Smooth muscle cell (in vitro differentiated cells): ENCODE measurements around the gene DDTL. TPM values are rescaled to one million over a fixed set of nuclear protein-coding genes. Genes with fewer than 3 reads are reported as not detected.

Source experiments
- DNase-seq: peaks from one replicate; lab custom pipeline; 2025; ENCODE audit not compliant: unreplicated experiment; lab: John Stamatoyannopoulos, UW
- H2AFZ ChIP-seq: fragments of 200-600 bp; sonication (generic); 2 replicates; pipeline ENCODE4 v1.6.0; 2016; ENCODE audit warnings: antibody characterized with exemption, low read depth, mild to moderate bottlenecking
- H3F3A ChIP-seq: fragments of 200-600 bp; sonication (generic); 2 replicates; pipeline ENCODE4 v1.6.0; 2017; ENCODE audit warnings: antibody characterized with exemption, low read depth
- H3K27ac ChIP-seq: fragments of 200-600 bp; sonication (generic); 2 replicates; pipeline ENCODE4 v1.5.1; 2016; ENCODE audit warnings: low read depth, mild to moderate bottlenecking
- H3K27me3 ChIP-seq: fragments of 200-600 bp; sonication (generic); 2 replicates; pipeline ENCODE4 v1.6.1; 2016; ENCODE audit warnings: low read depth, mild to moderate bottlenecking
- H3K36me3 ChIP-seq: fragments of 200-600 bp; sonication (generic); 2 replicates; pipeline ENCODE4 v1.5.1; 2016; ENCODE audit warnings: low read depth
- H3K4me1 ChIP-seq: fragments of 200-600 bp; sonication (generic); 2 replicates; pipeline ENCODE4 v1.5.1; 2016; ENCODE audit warnings: low read depth
- H3K4me2 ChIP-seq: fragments of 200-600 bp; sonication (generic); 2 replicates; pipeline ENCODE4 v1.6.0; 2016; ENCODE audit warnings: mild to moderate bottlenecking
- H3K4me3 ChIP-seq: fragments of 200-600 bp; sonication (generic); 2 replicates; pipeline ENCODE4 v1.5.1; 2016; ENCODE audit warnings: mild to moderate bottlenecking
- H3K79me2 ChIP-seq: fragments of 200-600 bp; sonication (generic); 2 replicates; pipeline ENCODE4 v1.6.0; 2016; ENCODE audit warnings: low read depth, mild to moderate bottlenecking
- H3K9ac ChIP-seq: fragments of 200-600 bp; sonication (generic); 2 replicates; pipeline ENCODE4 v1.6.0; 2016; ENCODE audit warnings: low read depth
- H3K9me3 ChIP-seq: fragments of 200-600 bp; sonication (generic); replicated peaks from 2 replicates; pipeline ENCODE4 v1.5.1; 2016; ENCODE audit warnings: low read depth
- H4K20me1 ChIP-seq: fragments of 200-600 bp; sonication (generic); 2 replicates; pipeline ENCODE4 v1.6.0; 2016; ENCODE audit warnings: low read depth
- WGBS: methylation state at CpG from one replicate; pipeline ENCODE4 v1.1.7; 2016; ENCODE audit warnings: low lambda C conversion rate; 5-methylcytosine and 5-hydroxymethylcytosine counted together
- polyA plus RNA-seq: library from polyadenylated mRNA; unstranded; fragments of >200 nt; fragmentation: Nextera tagmentation; extraction: Ambion mirVana; gene quantifications from 2 replicates; pipeline ENCODE4 v1.2.1, GENCODE V29; 2016
- total RNA-seq: library from RNA; depleted of rRNA; stranded (reverse); fragments of >200 nt; gene quantifications from 2 replicates; pipeline ENCODE4 v1.2.3, GENCODE V29; 2014
- TF ChIP-seq, protein P1 (sequence below): fragments of 200-600 bp; sonication (generic); IDR thresholded peaks from 2 replicates; pipeline ENCODE4 v1.5.1; 2017; ENCODE audit warnings: borderline replicate concordance, mild to moderate bottlenecking, antibody characterized with exemption; ENCODE audit not compliant: insufficient read depth, poor library complexity, severe bottlenecking

The DDTL gene
- total and polyA plus RNA-seq, 2 experiments from 2014 or later, result 0.24 TPM; not detected in 1

DNA sequence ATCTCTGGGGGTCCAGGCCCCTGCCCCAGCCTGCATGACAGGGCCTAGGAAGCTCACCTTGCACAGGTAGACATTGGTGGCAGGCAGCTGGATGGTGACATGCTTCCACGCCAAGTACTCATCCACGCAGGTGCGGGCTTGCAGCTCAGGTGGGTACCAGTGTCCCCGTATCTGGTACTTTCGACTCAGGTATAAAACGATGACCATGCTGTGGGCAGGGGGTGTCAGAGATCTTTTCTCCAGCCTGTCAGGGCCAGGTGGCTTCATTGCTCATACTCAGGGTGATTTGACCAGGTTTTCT, 40.2 kb downstream of the DDTL start:
- H3K9ac ChIP-seq, result no peak overlapping the region
- DNase-seq, result no peak
- H3K27me3 ChIP-seq, result no peaks in the 10 kb centered on the region
- 91% methylated on average over 6 of the region's 6 CpGs for WGBS
- H3K4me3 ChIP-seq, result no peak overlapping the region
- no peaks in the 10 kb centered on the region for H3K9me3 ChIP-seq
- TF ChIP-seq, protein P1, sequence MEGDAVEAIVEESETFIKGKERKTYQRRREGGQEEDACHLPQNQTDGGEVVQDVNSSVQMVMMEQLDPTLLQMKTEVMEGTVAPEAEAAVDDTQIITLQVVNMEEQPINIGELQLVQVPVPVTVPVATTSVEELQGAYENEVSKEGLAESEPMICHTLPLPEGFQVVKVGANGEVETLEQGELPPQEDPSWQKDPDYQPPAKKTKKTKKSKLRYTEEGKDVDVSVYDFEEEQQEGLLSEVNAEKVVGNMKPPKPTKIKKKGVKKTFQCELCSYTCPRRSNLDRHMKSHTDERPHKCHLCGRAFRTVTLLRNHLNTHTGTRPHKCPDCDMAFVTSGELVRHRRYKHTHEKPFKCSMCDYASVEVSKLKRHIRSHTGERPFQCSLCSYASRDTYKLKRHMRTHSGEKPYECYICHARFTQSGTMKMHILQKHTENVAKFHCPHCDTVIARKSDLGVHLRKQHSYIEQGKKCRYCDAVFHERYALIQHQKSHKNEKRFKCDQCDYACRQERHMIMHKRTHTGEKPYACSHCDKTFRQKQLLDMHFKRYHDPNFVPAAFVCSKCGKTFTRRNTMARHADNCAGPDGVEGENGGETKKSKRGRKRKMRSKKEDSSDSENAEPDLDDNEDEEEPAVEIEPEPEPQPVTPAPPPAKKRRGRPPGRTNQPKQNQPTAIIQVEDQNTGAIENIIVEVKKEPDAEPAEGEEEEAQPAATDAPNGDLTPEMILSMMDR, result no peak
- H4K20me1 ChIP-seq, result no peaks in the 10 kb centered on the region
- no peak overlapping the region for H3K27ac ChIP-seq
- no peaks in the 10 kb centered on the region for H3K36me3 ChIP-seq
- H2AFZ ChIP-seq, result no peak overlapping the region
- H3K79me2 ChIP-seq, result peaks cover 5% of the 10 kb centered on the region
- H3F3A ChIP-seq, result peaks cover 8% of the 10 kb centered on the region
- H3K4me2 ChIP-seq, result no peak overlapping the region
- H3K4me1 ChIP-seq, result peaks cover 5% of the 10 kb centered on the region

DNA sequence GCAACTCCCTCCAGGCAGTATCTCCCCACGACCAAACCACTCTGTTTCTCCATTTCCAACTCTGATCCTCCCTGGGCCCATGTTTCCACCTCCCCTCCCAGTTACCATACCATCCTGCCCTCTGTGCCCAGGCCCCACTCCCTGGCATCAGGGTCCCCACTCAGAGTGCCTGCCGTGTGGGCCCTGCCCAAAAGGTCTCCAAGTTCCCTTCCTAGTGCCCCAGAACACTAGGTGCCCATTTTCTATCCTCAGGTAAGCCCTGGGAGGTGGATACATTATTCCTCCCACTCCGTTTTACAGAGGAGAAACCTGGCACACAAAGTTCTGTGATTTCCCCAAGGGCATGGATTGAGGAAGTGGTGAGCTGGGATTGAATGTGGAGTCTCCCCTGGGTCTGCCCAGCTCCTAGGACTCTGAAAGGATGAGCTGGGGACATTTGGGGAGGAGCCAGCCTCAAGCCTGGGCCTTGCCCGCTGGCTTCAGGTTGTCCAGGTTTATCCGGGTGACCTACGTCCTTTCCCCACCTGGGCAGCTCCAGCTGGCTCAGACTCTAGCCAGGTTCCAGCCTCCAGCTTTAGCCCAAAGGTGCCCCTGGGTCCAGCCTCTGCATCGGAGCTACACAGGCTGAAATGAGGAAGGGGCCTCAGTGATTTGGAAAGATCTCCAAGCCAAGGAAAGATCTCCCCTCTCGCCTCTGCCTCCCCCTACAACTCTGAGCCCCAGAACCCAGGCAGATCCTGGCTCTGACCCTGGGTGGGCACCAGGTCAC, 40.7 kb downstream of the DDTL start:
- 84% methylated on average over 8 of the region's 8 CpGs for WGBS
- no peak overlapping the region for H3K27ac ChIP-seq
- H3F3A ChIP-seq, result peaks cover 8% of the 10 kb centered on the region
- H3K4me2 ChIP-seq, result no peak overlapping the region
- H3K4me3 ChIP-seq, result no peak overlapping the region
- H3K36me3 ChIP-seq, result no peaks in the 10 kb centered on the region
- DNase-seq, result no peak
- H4K20me1 ChIP-seq, result peaks cover 5% of the 10 kb centered on the region
- H3K9me3 ChIP-seq, result no peaks in the 10 kb centered on the region
- TF ChIP-seq, protein P1, result no peak
- H2AFZ ChIP-seq, result no peak overlapping the region
- no peak overlapping the region for H3K9ac ChIP-seq
- peaks cover 11% of the 10 kb centered on the region for H3K79me2 ChIP-seq
- no peaks in the 10 kb centered on the region for H3K27me3 ChIP-seq
- H3K4me1 ChIP-seq, result peaks cover 11% of the 10 kb centered on the region

DNA sequence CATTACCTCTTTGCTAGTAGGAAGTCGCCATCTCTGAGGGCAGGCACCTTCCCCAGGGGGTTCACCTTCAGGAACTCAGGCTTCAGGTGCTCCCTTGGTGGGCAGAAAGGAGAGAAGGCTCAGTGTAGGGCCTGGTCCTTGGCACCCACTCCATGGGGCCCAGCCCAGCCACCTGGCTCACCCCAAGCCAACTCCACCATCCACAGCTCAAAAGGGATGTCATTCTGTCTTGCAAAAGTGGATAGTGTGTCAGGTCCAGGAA, 41.3 kb downstream of the DDTL start:
- no peaks in the 10 kb centered on the region for H3K27me3 ChIP-seq
- 72% methylated on average over 1 of the region's 1 CpG for WGBS

More for the DNA sequence above, 41.3 kb downstream of the DDTL start:
- Histone ChIP-seq H3K27ac (no peak overlapping the region), H3K4me1 (peaks cover 12% of the 10 kb centered on the region), H3K4me3 (no peak overlapping the region), H3F3A (peaks cover 8% of the 10 kb centered on the region), H2AFZ (no peak overlapping the region), H3K4me2 (no peak overlapping the region), H3K79me2 (peaks cover 16% of the 10 kb centered on the region), H3K9me3 (no peaks in the 10 kb centered on the region), H4K20me1 (peaks cover 8% of the 10 kb centered on the region), H3K36me3 (no peaks in the 10 kb centered on the region), H3K9ac (no peak overlapping the region)
- no peak for DNase-seq
- TF ChIP-seq, protein P1, result no peak
